ENCODE measurements around the gene SCAMP2.

GRCh38 chr15:74895830-74896229, 22.7 kb upstream of the SCAMP2 start:
- TF ChIP-seq CTCF (IDR thresholded peaks at IDR 0.05; ENCODE audit: low read length) (no peak), EZH2 (optimal IDR thresholded peaks at IDR 0.05; ENCODE audit: low read depth, low read length) (no peak), EZH2phosphoT487 (IDR thresholded peaks at IDR 0.05; ENCODE audit: low read length) (no peak)

All from MM.1S (cell line).